GM12875 (cell line): ENCODE measurements around the gene PEAK1.

Source experiments
- H3K4me3 ChIP-seq: one replicate; pipeline ENCODE4 v1.5.1; 2011; ENCODE audit warnings: low read depth, low read length, control low read depth
- TF ChIP-seq, protein P1 (sequence below): IDR thresholded peaks from 2 replicates; pipeline ENCODE4 v1.5.1; 2011; ENCODE audit warnings: low read depth, mild to moderate bottlenecking, control low read depth, inconsistent platforms, low read length, moderate library complexity, borderline replicate concordance; ENCODE audit not compliant: insufficient read depth

Gene PEAK1

DNA sequence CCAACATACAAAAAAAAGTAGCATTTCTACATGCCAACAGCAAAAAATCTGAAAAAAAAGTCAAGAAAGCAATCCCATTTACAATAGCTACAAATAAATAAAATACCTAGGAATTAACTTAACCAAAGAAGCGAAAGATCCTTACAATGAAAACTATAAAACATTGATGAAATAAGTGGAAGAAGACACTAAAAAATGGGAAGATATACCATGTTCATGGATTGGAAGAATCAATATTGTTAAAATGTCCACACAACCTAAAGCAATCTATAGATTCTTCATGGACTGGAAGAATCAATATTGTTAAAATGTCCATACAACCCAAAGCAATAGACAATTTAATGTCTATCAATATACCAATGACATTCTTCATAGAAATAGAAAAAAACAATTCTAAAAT, 21.0 kb downstream of the PEAK1 start:
- H3K4me3 ChIP-seq: no peak overlapping the region
- TF ChIP-seq, protein P1, sequence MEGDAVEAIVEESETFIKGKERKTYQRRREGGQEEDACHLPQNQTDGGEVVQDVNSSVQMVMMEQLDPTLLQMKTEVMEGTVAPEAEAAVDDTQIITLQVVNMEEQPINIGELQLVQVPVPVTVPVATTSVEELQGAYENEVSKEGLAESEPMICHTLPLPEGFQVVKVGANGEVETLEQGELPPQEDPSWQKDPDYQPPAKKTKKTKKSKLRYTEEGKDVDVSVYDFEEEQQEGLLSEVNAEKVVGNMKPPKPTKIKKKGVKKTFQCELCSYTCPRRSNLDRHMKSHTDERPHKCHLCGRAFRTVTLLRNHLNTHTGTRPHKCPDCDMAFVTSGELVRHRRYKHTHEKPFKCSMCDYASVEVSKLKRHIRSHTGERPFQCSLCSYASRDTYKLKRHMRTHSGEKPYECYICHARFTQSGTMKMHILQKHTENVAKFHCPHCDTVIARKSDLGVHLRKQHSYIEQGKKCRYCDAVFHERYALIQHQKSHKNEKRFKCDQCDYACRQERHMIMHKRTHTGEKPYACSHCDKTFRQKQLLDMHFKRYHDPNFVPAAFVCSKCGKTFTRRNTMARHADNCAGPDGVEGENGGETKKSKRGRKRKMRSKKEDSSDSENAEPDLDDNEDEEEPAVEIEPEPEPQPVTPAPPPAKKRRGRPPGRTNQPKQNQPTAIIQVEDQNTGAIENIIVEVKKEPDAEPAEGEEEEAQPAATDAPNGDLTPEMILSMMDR: no peak

DNA sequence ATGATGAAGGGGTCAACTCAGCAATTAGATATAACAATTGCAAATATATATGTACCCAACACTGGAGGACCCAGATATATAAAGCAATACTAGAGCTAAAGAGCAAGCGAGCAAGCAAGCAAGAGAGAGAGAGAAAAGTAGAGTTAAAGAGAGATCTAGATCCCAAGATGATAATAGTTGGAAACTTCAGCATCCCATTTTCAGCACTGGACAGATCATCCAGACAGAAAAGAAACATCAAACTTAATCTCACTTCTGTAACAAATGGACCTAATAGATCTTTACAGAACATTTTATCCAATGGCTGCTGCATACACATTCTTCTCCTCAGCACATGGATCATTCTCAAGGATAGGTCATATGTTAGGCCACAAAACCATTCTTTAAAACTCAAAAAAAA, 23.2 kb downstream of the PEAK1 start:
- no peak overlapping the region for H3K4me3 ChIP-seq
- TF ChIP-seq, protein P1: no peak

DNA sequence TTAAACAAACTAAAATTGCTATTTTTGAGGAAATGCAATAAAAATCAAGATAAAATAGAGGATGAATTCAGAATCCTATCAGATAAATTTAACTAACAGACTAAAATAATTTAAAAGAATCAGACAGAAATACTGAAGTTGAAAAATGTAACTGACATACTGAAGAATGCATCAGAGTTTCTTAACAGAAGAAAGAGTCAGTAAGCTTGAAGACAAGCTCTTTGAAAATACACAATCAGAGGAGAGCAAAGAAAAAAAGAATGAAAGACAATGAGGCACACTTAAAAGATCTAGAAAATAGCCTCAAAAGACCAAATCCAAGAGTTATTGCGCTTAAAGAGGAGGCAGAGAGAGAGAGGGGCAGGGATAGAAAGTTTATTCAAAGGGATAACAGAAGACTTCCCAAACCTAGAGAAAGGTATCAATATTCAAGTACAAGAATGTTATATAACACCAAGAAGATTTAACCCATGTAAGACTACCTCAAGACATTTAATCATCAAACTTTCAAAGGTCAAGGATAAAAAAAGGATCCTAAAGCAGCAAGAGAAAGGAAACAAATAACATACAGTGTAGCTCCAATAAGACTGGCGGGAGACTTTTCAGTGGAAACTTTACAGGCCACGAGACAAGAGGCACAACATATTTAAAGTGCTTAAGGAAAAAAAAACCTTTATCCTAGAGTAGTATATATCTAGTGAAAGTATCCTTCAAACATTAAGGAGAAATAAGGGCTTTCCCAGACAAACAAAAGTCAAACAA, 24.7 kb downstream of the PEAK1 start:
- TF ChIP-seq, protein P1: no peak
- H3K4me3 ChIP-seq: no peak overlapping the region

DNA sequence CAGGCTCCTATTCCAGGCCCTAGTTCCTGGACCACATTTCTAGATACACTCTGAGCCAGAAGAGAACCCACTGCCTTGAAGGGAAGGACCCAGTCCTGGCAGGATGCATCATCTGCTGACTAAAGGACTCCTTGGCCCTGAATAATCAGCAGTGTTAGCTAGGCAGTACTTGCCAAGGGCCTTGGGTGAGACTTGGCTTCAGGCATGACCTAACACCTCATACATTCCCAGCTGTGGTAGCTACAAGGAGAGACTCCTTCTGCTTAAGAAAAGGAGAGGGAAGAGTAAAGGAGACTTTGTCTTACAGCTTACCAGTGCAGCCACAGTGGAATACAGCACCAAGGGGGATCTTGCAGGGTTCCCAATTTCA, 26.4 kb downstream of the PEAK1 start:
- H3K4me3 ChIP-seq: no peak overlapping the region
- TF ChIP-seq, protein P1: no peak

DNA sequence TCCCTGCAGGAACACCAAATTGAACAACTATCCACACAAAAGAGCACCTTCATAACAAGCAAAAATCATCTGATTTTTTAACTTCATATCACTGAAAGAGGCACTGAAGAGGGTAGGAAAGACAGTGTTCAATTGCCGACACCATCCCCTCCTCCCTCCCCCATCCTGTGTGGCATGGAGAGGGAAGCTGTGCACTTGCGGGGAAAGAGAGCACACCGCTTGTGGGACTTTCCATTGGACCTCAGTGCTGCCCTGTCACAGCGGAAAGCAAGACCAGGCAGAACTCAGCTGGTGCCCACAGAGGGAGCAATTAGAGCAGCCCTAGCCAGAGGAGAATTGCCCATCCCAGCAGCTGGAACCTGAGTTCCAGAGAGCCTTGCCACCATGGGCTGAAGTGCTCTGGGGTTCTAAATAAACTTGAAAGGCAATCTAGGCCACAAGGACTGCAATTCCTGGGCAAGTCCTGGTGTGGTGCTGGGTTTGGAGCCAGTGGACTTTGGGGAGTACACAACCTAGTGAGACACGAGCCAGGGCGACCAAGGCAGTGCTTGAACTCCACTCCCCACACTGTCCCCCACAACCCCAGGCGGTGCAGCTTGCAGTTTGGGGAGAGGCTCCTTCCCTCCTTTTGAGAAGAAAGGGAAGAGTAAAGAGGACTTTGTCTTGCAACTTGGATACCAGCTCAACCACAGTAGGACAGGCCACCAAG, 27.0 kb downstream of the PEAK1 start:
- TF ChIP-seq, protein P1: no peak

GRCh38 chr15:77391372-77391951, 28.4 kb downstream of the PEAK1 start:
- H3K4me3 ChIP-seq: no peak overlapping the region
- TF ChIP-seq, protein P1: no peak

More for the DNA sequence above, 27.0 kb downstream of the PEAK1 start:
- H3K4me3 ChIP-seq: no peak overlapping the region
